GM12878 (cell line): ENCODE results near the gene ETNPPL. TPM values are rescaled to one million over a fixed set of nuclear protein-coding genes. Genes with fewer than 3 reads are reported as not detected.

Experiments
- ATAC-seq: fragments of 200-7000 bp; cut with Tn5 transposase; 3 replicates; pipeline ENCODE4 v1.9.1; 2020; ENCODE audit warnings: mild to moderate bottlenecking, moderate library complexity
- BruUV-seq: library from RNA; stranded (reverse); fragments of 400-500 nt; replicated peaks from 2 replicates; lab custom pipeline; 2021; lab: Mats Ljungman, UMichigan
- CTCF ChIA-PET: fragments of 300-600 bp; sonication (Branson Sonifier 250); formaldehyde crosslinking; extraction: SDS; loops from one replicate; lab custom pipeline; 2021; ENCODE audit warnings: inconsistent platforms; lab: Yijun Ruan, JAX
- POLR2A ChIA-PET: fragments of 350-600 bp; formaldehyde crosslinking; extraction: SDS; loops from one replicate; lab custom pipeline; 2021; ENCODE audit warnings: inconsistent platforms; lab: Charles Lee
- RAD21 ChIA-PET: fragments of 300-600 bp; sonication (Branson Sonifier 250); formaldehyde crosslinking; loops from one replicate; lab custom pipeline; 2023; ENCODE audit warnings: antibody characterized with exemption; ENCODE audit not compliant: unreplicated experiment; lab: Charles Lee
- SMC1A ChIA-PET: fragments of 300-600 bp; sonication (Branson Sonifier 250); formaldehyde crosslinking; loops from one replicate; lab custom pipeline; 2023; ENCODE audit not compliant: unreplicated experiment, uncharacterized antibody; lab: Charles Lee
- DNase-seq: peaks from one replicate; pipeline ENCODE4 v3.0.0-alpha.2; 2011; ENCODE audit warnings: low read depth, low spot score
- FAIRE-seq: peaks from 3 replicates; lab custom pipeline; 2011; peaks lifted over from hg19 to GRCh38; lab: Jason Lieb, UNC
- H2AFZ ChIP-seq: 2 replicates; pipeline ENCODE4 v1.6.0; 2011; ENCODE audit warnings: low read depth, low read length, control low read depth; ENCODE audit not compliant: control insufficient read depth
- H3K27ac ChIP-seq: 2 replicates; pipeline ENCODE4 v1.5.1; 2011; ENCODE audit warnings: control low read depth; ENCODE audit not compliant: control insufficient read depth, insufficient read depth
- H3K27me3 ChIP-seq, 2 experiments: replicated peaks in 1 of 2; 2 replicates each; pipeline versions ENCODE4 v1.6.0 to v1.6.1; 2011; ENCODE audit warnings: low read length in 1 of 2; ENCODE audit not compliant: control insufficient read depth in 2 of 2, insufficient read depth in 2 of 2
- H3K36me3 ChIP-seq, 2 experiments: 2 replicates each; pipeline ENCODE4 v1.5.1; 2011; ENCODE audit warnings: low read length in 1 of 2; ENCODE audit not compliant: control insufficient read depth in 2 of 2, insufficient read depth in 2 of 2
- H3K4me1 ChIP-seq: 2 replicates; pipeline ENCODE4 v1.6.1; 2011; ENCODE audit warnings: mild to moderate bottlenecking, low read length, moderate library complexity, mixed read lengths; ENCODE audit not compliant: control insufficient read depth, insufficient read depth
- H3K4me2 ChIP-seq: 2 replicates; pipeline ENCODE4 v1.6.0; 2011; ENCODE audit warnings: control low read depth; ENCODE audit not compliant: control insufficient read depth, insufficient read depth
- H3K4me3 ChIP-seq: fragments of 200-600 bp; sonication (generic); 2 replicates; pipeline ENCODE4 v1.5.1; 2016
- H3K79me2 ChIP-seq: 2 replicates; pipeline ENCODE4 v1.6.0; 2011; ENCODE audit warnings: low read length; ENCODE audit not compliant: control insufficient read depth, insufficient read depth
- H3K9ac ChIP-seq: 2 replicates; pipeline ENCODE4 v1.8.0; 2011; ENCODE audit warnings: low read length, control low read depth, mixed read lengths; ENCODE audit not compliant: control insufficient read depth, insufficient read depth
- H3K9me3 ChIP-seq: replicated peaks from 3 replicates; pipeline ENCODE4 v1.5.1; 2011; ENCODE audit warnings: mild to moderate bottlenecking, low read length; ENCODE audit not compliant: control insufficient read depth, insufficient read depth
- H4K20me1 ChIP-seq: 2 replicates; pipeline ENCODE4 v1.6.0; 2011; ENCODE audit not compliant: control insufficient read depth, insufficient read depth
- FOS ChIP-seq: IDR thresholded peaks from 3 replicates; pipeline ENCODE4 v1.6.1; 2011; ENCODE audit warnings: borderline replicate concordance; ENCODE audit not compliant: insufficient read length; ENCODE audit errors: extremely low read depth
- IKZF1 ChIP-seq: fragments of 450-650 bp; conservative IDR thresholded peaks from 2 replicates; pipeline ENCODE4 v1.6.1; 2017; ENCODE audit warnings: antibody characterized with exemption, mild to moderate bottlenecking
- MAX ChIP-seq: IDR thresholded peaks from 2 replicates; pipeline ENCODE4 v1.6.1; 2012; ENCODE audit warnings: low read depth, low read length, improper control_type of control experiment
- MXI1 ChIP-seq: fragments of 150-350 bp; IDR thresholded peaks from 2 replicates; pipeline ENCODE4 v1.6.1; 2011; ENCODE audit warnings: low read depth, mild to moderate bottlenecking, inconsistent platforms, low read length, improper control_type of control experiment
- POLR2A ChIP-seq: IDR thresholded peaks from 2 replicates; pipeline ENCODE4 v1.6.1; 2011; ENCODE audit warnings: low read depth, mild to moderate bottlenecking, low read length
- SMAD1 ChIP-seq: fragments of 450-650 bp; IDR thresholded peaks from 2 replicates; pipeline ENCODE4 v1.6.1; 2018; ENCODE audit warnings: mild to moderate bottlenecking, low read depth; ENCODE audit not compliant: partially characterized antibody
- WGBS: methylation state at CpG from one replicate; pipeline ENCODE4 v1.1.6; 2016; ENCODE audit warnings: low lambda C conversion rate; ENCODE audit not compliant: insufficient replicate concordance, insufficient coverage; ENCODE audit errors: missing lambda C conversion rate; 5-methylcytosine and 5-hydroxymethylcytosine counted together
- in situ Hi-C: fragments of 300-500 bp; cut with MboI; formaldehyde crosslinking; loops from 9 replicates; pipeline ENCODE4 v1.14.3; 2018; ENCODE audit warnings: mixed read lengths
- intact Hi-C: fragments of 100-400 bp; cut with micrococcal nuclease; formaldehyde crosslinking; loops from one replicate; pipeline ENCODE4 v1.14.2; 2022; ENCODE audit not compliant: unreplicated experiment
- polyA plus RNA-seq, 11 experiments: library from polyadenylated mRNA; depleted of rRNA in 4 of 11; unstranded in 6 of 11; stranded (reverse) in 5 of 11; fragments of >200 nt; fragmentation: Nextera tagmentation in 4 of 11; fragmentation: Illumina TruSeq in 1 of 11; extraction: Ambion mirVana in 4 of 11; extraction: Trizol in 1 of 11; gene quantifications; 1 replicate in 1 of 11; 2 replicates in 10 of 11; pipeline versions ENCODE4 v1.2.1 to v1.2.3, GENCODE V29; 2011 to 2016; ENCODE audit warnings: inconsistent platforms in 2 of 11, missing spikeins in 2 of 11, low read depth in 1 of 11
- total RNA-seq, 4 experiments: library from RNA; depleted of rRNA in 3 of 4; stranded (reverse); fragments of >200 nt in 3 of 4; fragmentation: Illumina TruSeq in 1 of 4; extraction: Trizol in 1 of 4; gene quantifications; 2 replicates each; pipeline versions ENCODE4 v1.2.1 to v1.2.3, GENCODE V29; 2013 to 2021
- TF ChIP-seq, protein P1 (sequence below): fragments of 450-650 bp; IDR thresholded peaks from 2 replicates; pipeline ENCODE4 v1.6.1; 2017; ENCODE audit warnings: mild to moderate bottlenecking, low read depth, inconsistent platforms; ENCODE audit not compliant: poor library complexity, severe bottlenecking

The ETNPPL gene
- total and polyA plus RNA-seq, 10 of the 15 experiments (the other 5 are each of a cell fraction or from before 2014, with no cell fraction given), result not detected

DNA sequence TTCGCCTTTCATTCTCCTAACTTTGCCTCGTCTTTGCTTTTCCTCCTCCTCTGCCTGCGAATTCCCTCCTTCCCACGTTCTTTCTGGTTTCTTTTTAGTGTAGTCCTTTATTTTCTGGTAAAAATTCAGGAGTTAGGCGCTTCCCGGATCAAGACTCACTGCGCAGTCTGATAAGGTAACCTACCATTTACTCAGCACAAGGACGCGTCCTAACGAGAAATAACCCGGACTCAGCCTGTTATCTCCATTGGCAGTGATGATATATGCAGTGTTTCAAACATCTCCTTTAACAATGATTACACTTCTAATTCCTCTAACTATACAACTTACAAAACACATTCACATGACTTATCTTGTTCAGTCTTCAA is 357 bp upstream of the ETNPPL start:
- CTCF ChIA-PET, result no interaction called here
- H3K36me3 ChIP-seq, result no peaks in the 10 kb centered on the region
- POLR2A ChIA-PET, result no interaction called here
- H3K9me3 ChIP-seq, result no peaks in the 10 kb centered on the region
- SMC1A ChIA-PET, result no interaction called here
- no peak for DNase-seq
- no peak overlapping the region for H2AFZ ChIP-seq
- H3K27me3 ChIP-seq, result peaks cover 0 to 11% of the 10 kb centered on the region in 2 experiments; a peak in 3 of 4 replicates
- BruUV-seq, result no TSS peak
- no peak for ATAC-seq
- WGBS, result 19% methylated on average over 11 of the region's 11 CpGs
- in situ Hi-C loops (no loop called here), intact Hi-C loops (no loop called here)
- H4K20me1 ChIP-seq, result no peaks in the 10 kb centered on the region
- RAD21 ChIA-PET, result no interaction called here
- TF ChIP-seq POLR2A (no peak), MAX (no peak), FOS (no peak), MXI1 (no peak), SMAD1 (no peak), IKZF1 (no peak)
- TF ChIP-seq, protein P1, sequence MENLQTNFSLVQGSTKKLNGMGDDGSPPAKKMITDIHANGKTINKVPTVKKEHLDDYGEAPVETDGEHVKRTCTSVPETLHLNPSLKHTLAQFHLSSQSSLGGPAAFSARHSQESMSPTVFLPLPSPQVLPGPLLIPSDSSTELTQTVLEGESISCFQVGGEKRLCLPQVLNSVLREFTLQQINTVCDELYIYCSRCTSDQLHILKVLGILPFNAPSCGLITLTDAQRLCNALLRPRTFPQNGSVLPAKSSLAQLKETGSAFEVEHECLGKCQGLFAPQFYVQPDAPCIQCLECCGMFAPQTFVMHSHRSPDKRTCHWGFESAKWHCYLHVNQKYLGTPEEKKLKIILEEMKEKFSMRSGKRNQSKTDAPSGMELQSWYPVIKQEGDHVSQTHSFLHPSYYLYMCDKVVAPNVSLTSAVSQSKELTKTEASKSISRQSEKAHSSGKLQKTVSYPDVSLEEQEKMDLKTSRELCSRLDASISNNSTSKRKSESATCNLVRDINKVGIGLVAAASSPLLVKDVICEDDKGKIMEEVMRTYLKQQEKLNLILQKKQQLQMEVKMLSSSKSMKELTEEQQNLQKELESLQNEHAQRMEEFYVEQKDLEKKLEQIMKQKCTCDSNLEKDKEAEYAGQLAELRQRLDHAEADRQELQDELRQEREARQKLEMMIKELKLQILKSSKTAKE, result no peak
- H3K9ac ChIP-seq, result no peak overlapping the region
- no peaks in the 10 kb centered on the region for H3K4me1 ChIP-seq
- no peaks in the 10 kb centered on the region for H3K79me2 ChIP-seq
- no peak for FAIRE-seq
- H3K4me2 ChIP-seq, result no peak overlapping the region
- no peak overlapping the region for H3K4me3 ChIP-seq
- no peak overlapping the region for H3K27ac ChIP-seq
